Measurements from ENCODE around the gene OR2D2.
"Not testable (repeated sequence)": the region's sequence is repeated elsewhere in the genome, so short reads cannot be mapped to it uniquely, and the experiment has no call there.

OR2D2 gene

GRCh38 chr11:6892400-6892799 is at the start of gene OR2D2:
OR2D2 (minus strand) TSS chr11:6892500; CDS start chr11:6892500, 0 bp downstream.
- DNase-seq (ENCODE audit: low read depth in 1 of 2, low spot score in 1 of 2), result no peak

- DNase-seq (ENCODE audit: low read depth in 1 of 2, low spot score in 1 of 2), result no peak
These were observed 49.7 kb upstream of the OR2D2 start for GRCh38 chr11:6941970-6942369.

- no peak for DNase-seq (ENCODE audit: low read depth in 1 of 2, low spot score in 1 of 2)
These were observed 39.8 kb upstream of the OR2D2 start for GRCh38 chr11:6932145-6932544.

- DNase-seq (ENCODE audit: low read depth in 1 of 2, low spot score in 1 of 2), result no peak
These were observed 38.9 kb upstream of the OR2D2 start for GRCh38 chr11:6931146-6931713.

GRCh38 chr11:6928916-6929315 is 36.6 kb upstream of the OR2D2 start:
- DNase-seq (ENCODE audit: low read depth in 1 of 2, low spot score in 1 of 2), result no peak

- no peak for DNase-seq (ENCODE audit: low read depth in 1 of 2, low spot score in 1 of 2)
These were observed 34.8 kb upstream of the OR2D2 start for GRCh38 chr11:6927030-6927617.

- no peak for DNase-seq (ENCODE audit: low read depth in 1 of 2, low spot score in 1 of 2)
These were observed 34.1 kb upstream of the OR2D2 start, which contains the start of gene ZNF215 for GRCh38 chr11:6926208-6927029. ZNF215 (plus strand) TSS chr11:6926426; CDS start chr11:6932273, 5,847 bp downstream.

GRCh38 chr11:6925636-6926207 is 33.4 kb upstream of the OR2D2 start:
- DNase-seq (ENCODE audit: low read depth in 1 of 2, low spot score in 1 of 2), result no peak

GRCh38 chr11:6925007-6925577 is 32.8 kb upstream of the OR2D2 start:
- no peak for DNase-seq (ENCODE audit: low read depth in 1 of 2, low spot score in 1 of 2)

GRCh38 chr11:6920702-6921101 is 28.4 kb upstream of the OR2D2 start, which contains the start of gene OR2D3:
OR2D3 (plus strand) TSS chr11:6921002; CDS start chr11:6921002, 0 bp downstream.
- DNase-seq (ENCODE audit: low read depth in 1 of 2, low spot score in 1 of 2), result no peak

GRCh38 chr11:6919698-6920097 is 27.4 kb upstream of the OR2D2 start:
- DNase-seq (ENCODE audit: low read depth in 1 of 2, low spot score in 1 of 2), result no peak

- no peak for DNase-seq (ENCODE audit: low read depth in 1 of 2, low spot score in 1 of 2)
These were observed 19.6 kb upstream of the OR2D2 start for GRCh38 chr11:6911948-6912347.

- no peak for DNase-seq (ENCODE audit: low read depth in 1 of 2, low spot score in 1 of 2)
These were observed 19.1 kb upstream of the OR2D2 start for GRCh38 chr11:6911378-6911777.

- DNase-seq (ENCODE audit: low read depth in 1 of 2, low spot score in 1 of 2), result not testable (repeated sequence)
These were observed 12.5 kb upstream of the OR2D2 start for GRCh38 chr11:6904804-6905203.

- DNase-seq (ENCODE audit: low read depth in 1 of 2, low spot score in 1 of 2), result no peak
These were observed 8.2 kb upstream of the OR2D2 start for GRCh38 chr11:6900327-6900999.

GRCh38 chr11:6898911-6899310 is 6.6 kb upstream of the OR2D2 start:
- no peak for DNase-seq (ENCODE audit: low read depth in 1 of 2, low spot score in 1 of 2)

GRCh38 chr11:6895010-6895409 is 2.7 kb upstream of the OR2D2 start:
- DNase-seq (ENCODE audit: low read depth in 1 of 2, low spot score in 1 of 2), result no peak

- no peak for DNase-seq (ENCODE audit: low read depth in 1 of 2, low spot score in 1 of 2)
These were observed 1.8 kb upstream of the OR2D2 start for GRCh38 chr11:6894097-6894496.

GRCh38 chr11:6889835-6890234 is 2.5 kb downstream of the OR2D2 start:
- no peak for DNase-seq (ENCODE audit: low read depth in 1 of 2, low spot score in 1 of 2)

GRCh38 chr11:6888830-6889229 is 3.5 kb downstream of the OR2D2 start:
- no peak for DNase-seq (ENCODE audit: low read depth in 1 of 2, low spot score in 1 of 2)

- DNase-seq (ENCODE audit: low read depth in 1 of 2, low spot score in 1 of 2), result not testable (repeated sequence)
These were observed 4.6 kb downstream of the OR2D2 start for GRCh38 chr11:6887711-6888110.

All from stimulated activated CD4-positive, alpha-beta T cell treated with anti-CD3 and anti-CD28 coated beads, Interleukin-15, amount 100 ng/mL, for 1 hour (primary cell).